Upper lobe of right lung (tissue), 1 donor: ENCODE data around the gene TVP23A. TPM values are rescaled to one million over a fixed set of nuclear protein-coding genes. Genes with fewer than 3 reads are reported as not detected.

Experiments
- ATAC-seq: fragments of 200-7000 bp; cut with Tn5 transposase; one replicate; pipeline ENCODE4 v1.9.1; 2020; ENCODE audit warnings: mild to moderate bottlenecking, moderate library complexity
- DNase-seq: peaks from one replicate; pipeline ENCODE4 v3.0.0-alpha.2; 2020
- H3K27ac ChIP-seq: fragments of 200-600 bp; one replicate; pipeline ENCODE4 v1.8.0; 2022
- H3K27me3 ChIP-seq: fragments of 200-600 bp; one replicate; pipeline ENCODE4 v1.8.0; 2022; ENCODE audit warnings: mild to moderate bottlenecking
- H3K36me3 ChIP-seq: fragments of 200-600 bp; one replicate; pipeline ENCODE4 v1.8.0; 2022
- H3K4me1 ChIP-seq: fragments of 200-600 bp; one replicate; pipeline ENCODE4 v1.8.0; 2022
- H3K4me3 ChIP-seq: fragments of 200-600 bp; one replicate; pipeline ENCODE4 v1.8.0; 2022; ENCODE audit warnings: mild to moderate bottlenecking
- H3K9me3 ChIP-seq: fragments of 200-600 bp; one replicate; pipeline ENCODE4 v1.8.0; 2022
- intact Hi-C: fragments of 100-400 bp; cut with DNase I; formaldehyde crosslinking; loops from one replicate; pipeline ENCODE4 v1.11.0; 2022
- total RNA-seq: library from RNA; stranded (reverse); fragmentation: NEBNext Ultra II Directional; extraction: Animal tissue kit (Norgen Biotek cat#: 25700); gene quantifications from one replicate; pipeline ENCODE4 v1.2.1, GENCODE V29; 2021
- TF ChIP-seq, protein P1 (sequence below): fragments of 200-600 bp; IDR thresholded peaks from one replicate; pipeline ENCODE4 v1.8.0; 2022; ENCODE audit warnings: antibody characterized with exemption
- donor health status: DM: no; HTN: yes; CAD: no; lungs with severe emphysema.

TVP23A gene
- total RNA-seq, 1 donor from 2014 or later = 0.69 TPM

- Histone ChIP-seq H3K27ac (no peak overlapping the region), H3K27me3 (no peaks in the 10 kb centered on the region), H3K4me3 (no peak overlapping the region), H3K36me3 (peaks cover 78% of the 10 kb centered on the region), H3K4me1 (no peaks in the 10 kb centered on the region), H3K9me3 (no peaks in the 10 kb centered on the region)
- TF ChIP-seq, protein P1, sequence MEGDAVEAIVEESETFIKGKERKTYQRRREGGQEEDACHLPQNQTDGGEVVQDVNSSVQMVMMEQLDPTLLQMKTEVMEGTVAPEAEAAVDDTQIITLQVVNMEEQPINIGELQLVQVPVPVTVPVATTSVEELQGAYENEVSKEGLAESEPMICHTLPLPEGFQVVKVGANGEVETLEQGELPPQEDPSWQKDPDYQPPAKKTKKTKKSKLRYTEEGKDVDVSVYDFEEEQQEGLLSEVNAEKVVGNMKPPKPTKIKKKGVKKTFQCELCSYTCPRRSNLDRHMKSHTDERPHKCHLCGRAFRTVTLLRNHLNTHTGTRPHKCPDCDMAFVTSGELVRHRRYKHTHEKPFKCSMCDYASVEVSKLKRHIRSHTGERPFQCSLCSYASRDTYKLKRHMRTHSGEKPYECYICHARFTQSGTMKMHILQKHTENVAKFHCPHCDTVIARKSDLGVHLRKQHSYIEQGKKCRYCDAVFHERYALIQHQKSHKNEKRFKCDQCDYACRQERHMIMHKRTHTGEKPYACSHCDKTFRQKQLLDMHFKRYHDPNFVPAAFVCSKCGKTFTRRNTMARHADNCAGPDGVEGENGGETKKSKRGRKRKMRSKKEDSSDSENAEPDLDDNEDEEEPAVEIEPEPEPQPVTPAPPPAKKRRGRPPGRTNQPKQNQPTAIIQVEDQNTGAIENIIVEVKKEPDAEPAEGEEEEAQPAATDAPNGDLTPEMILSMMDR = no peak
- intact Hi-C loops = loop anchor here (10.0 kb wide), 1 partner anchor 153 kb away; no protein-coding TSS in a partner anchor
- ATAC-seq (no peak), DNase-seq (no peak)
Measured at GRCh38 chr16:10761373-10761772, 57.2 kb downstream of the TVP23A start.

- no peak for ATAC-seq
- Histone ChIP-seq H3K36me3 (peaks cover 78% of the 10 kb centered on the region), H3K27ac (no peak overlapping the region), H3K9me3 (no peaks in the 10 kb centered on the region), H3K27me3 (no peaks in the 10 kb centered on the region), H3K4me3 (no peak overlapping the region), H3K4me1 (no peaks in the 10 kb centered on the region)
- TF ChIP-seq, protein P1 = no peak
- DNase-seq = no peak
- intact Hi-C loops = loop anchor here (10.0 kb wide), 1 partner anchor 154 kb away; no protein-coding TSS in a partner anchor
Measured at GRCh38 chr16:10760858-10761257, 57.7 kb downstream of the TVP23A start.

DNA sequence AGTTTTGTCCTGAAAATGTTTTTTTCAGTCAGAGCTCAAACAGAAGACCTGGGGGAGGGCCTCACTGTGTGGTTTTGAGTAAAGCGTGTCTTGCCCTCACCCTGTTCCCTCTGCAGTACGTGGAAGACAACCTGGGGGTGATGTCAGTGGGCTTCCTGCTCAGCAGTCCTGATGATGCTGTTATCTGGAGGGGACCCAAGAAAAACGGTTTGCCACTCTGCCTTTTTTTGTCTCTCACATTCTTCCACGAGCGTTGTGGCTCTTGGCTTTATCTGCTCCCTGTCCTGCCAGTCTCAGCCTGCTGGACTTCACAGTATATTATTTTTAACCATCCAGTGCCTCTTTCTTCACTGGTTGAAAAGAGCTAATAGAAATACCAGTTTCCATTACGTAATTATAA lies 62.0 kb downstream of the TVP23A start:
- no peak overlapping the region for H3K4me3 ChIP-seq
- no peaks in the 10 kb centered on the region for H3K27me3 ChIP-seq
- no peaks in the 10 kb centered on the region for H3K9me3 ChIP-seq
- ATAC-seq (no peak), DNase-seq (no peak)
- no peaks in the 10 kb centered on the region for H3K4me1 ChIP-seq
- TF ChIP-seq, protein P1 = no peak
- no peak overlapping the region for H3K27ac ChIP-seq
- intact Hi-C loops = no loop called here
- peaks cover 90% of the 10 kb centered on the region for H3K36me3 ChIP-seq

GRCh38 chr16:10754941-10755340 lies 63.7 kb downstream of the TVP23A start:
- Histone ChIP-seq H3K4me1 (peaks cover 4% of the 10 kb centered on the region), H3K27me3 (no peaks in the 10 kb centered on the region), H3K27ac (no peak overlapping the region), H3K9me3 (no peaks in the 10 kb centered on the region), H3K36me3 (peaks cover 86% of the 10 kb centered on the region), H3K4me3 (no peak overlapping the region)
- ATAC-seq = no peak
- intact Hi-C loops = no loop called here
- TF ChIP-seq, protein P1 = no peak
- DNase-seq = no peak

GRCh38 chr16:10753670-10754069 lies 64.9 kb downstream of the TVP23A start:
- Histone ChIP-seq H3K4me3 (no peak overlapping the region), H3K27ac (no peak overlapping the region), H3K4me1 (peaks cover 5% of the 10 kb centered on the region), H3K9me3 (no peaks in the 10 kb centered on the region), H3K36me3 (peaks cover 80% of the 10 kb centered on the region), H3K27me3 (no peaks in the 10 kb centered on the region)
- no peak for DNase-seq
- intact Hi-C loops = no loop called here
- TF ChIP-seq, protein P1 = no peak
- no peak for ATAC-seq
